H9 (cell line): ENCODE results near the gene MARCHF10. TPM values are rescaled to one million over a fixed set of nuclear protein-coding genes. Genes with fewer than 3 reads are reported as not detected.

Experiments
- DNase-seq: peaks from one replicate; pipeline ENCODE4 v3.0.0-alpha.2; 2017
- H2AFZ ChIP-seq: one replicate; pipeline ENCODE4 v1.6.1; 2013; ENCODE audit warnings: mild to moderate bottlenecking, low read length, control low read depth, moderate library complexity
- H2AK5ac ChIP-seq: 2 replicates; pipeline ENCODE4 v1.6.1; 2013; ENCODE audit warnings: low read length, control low read depth, mixed read lengths; ENCODE audit not compliant: insufficient read length
- H2BK120ac ChIP-seq: one replicate; pipeline ENCODE4 v1.6.1; 2013; ENCODE audit warnings: low read depth, mild to moderate bottlenecking, low read length, control low read depth, inconsistent platforms; ENCODE audit not compliant: poor library complexity, severe bottlenecking
- H2BK12ac ChIP-seq: 2 replicates; pipeline ENCODE4 v1.6.1; 2013; ENCODE audit warnings: low read length, control low read depth, mixed read lengths, low read depth; ENCODE audit not compliant: insufficient read length
- H2BK15ac ChIP-seq: 2 replicates; pipeline ENCODE4 v1.6.1; 2013; ENCODE audit warnings: low read depth, low read length, control low read depth
- H2BK20ac ChIP-seq: one replicate; pipeline ENCODE4 v1.6.1; 2013; ENCODE audit warnings: low read depth, mild to moderate bottlenecking, low read length, control low read depth, inconsistent platforms; ENCODE audit not compliant: poor library complexity, severe bottlenecking
- H2BK5ac ChIP-seq: 2 replicates; pipeline ENCODE4 v1.6.1; 2013; ENCODE audit warnings: low read length, control low read depth, mixed read lengths; ENCODE audit not compliant: insufficient read length
- H3K14ac ChIP-seq: 2 replicates; pipeline ENCODE4 v1.6.1; 2013; ENCODE audit warnings: low read length, control low read depth; ENCODE audit not compliant: insufficient read depth
- H3K18ac ChIP-seq: 2 replicates; pipeline ENCODE4 v1.6.1; 2013; ENCODE audit warnings: low read depth, mild to moderate bottlenecking, mixed read lengths, low read length, control low read depth; ENCODE audit not compliant: insufficient read length
- H3K23ac ChIP-seq: 2 replicates; pipeline ENCODE4 v1.6.1; 2013; ENCODE audit warnings: low read length, control low read depth, mixed read lengths, low read depth; ENCODE audit not compliant: insufficient read length
- H3K23me2 ChIP-seq: 2 replicates; pipeline ENCODE4 v1.6.1; 2013; ENCODE audit warnings: low read depth, mild to moderate bottlenecking, mixed read lengths, low read length, control low read depth; ENCODE audit not compliant: insufficient read length, poor library complexity, severe bottlenecking
- H3K27ac ChIP-seq: 2 replicates; pipeline ENCODE4 v1.5.1; 2013; ENCODE audit warnings: low read length, control low read depth, mixed read lengths, low read depth; ENCODE audit not compliant: insufficient read length
- H3K27me3 ChIP-seq: 2 replicates; pipeline ENCODE4 v1.6.1; 2013; ENCODE audit warnings: low read length, control low read depth, inconsistent platforms; ENCODE audit not compliant: insufficient read depth
- H3K4ac ChIP-seq: 2 replicates; pipeline ENCODE4 v1.6.1; 2013; ENCODE audit warnings: low read depth, mild to moderate bottlenecking, control low read depth, inconsistent platforms, low read length, moderate library complexity
- H3K4me1 ChIP-seq: 2 replicates; pipeline ENCODE4 v1.6.1; 2013; ENCODE audit warnings: low read length, control low read depth, inconsistent platforms; ENCODE audit not compliant: insufficient read depth
- H3K4me2 ChIP-seq: 2 replicates; pipeline ENCODE4 v1.6.1; 2013; ENCODE audit warnings: low read length, control low read depth, mixed read lengths; ENCODE audit not compliant: insufficient read length, insufficient read depth
- H3K56ac ChIP-seq: 2 replicates; pipeline ENCODE4 v1.6.1; 2013; ENCODE audit warnings: low read depth, mild to moderate bottlenecking, mixed read lengths, low read length, control low read depth; ENCODE audit not compliant: insufficient read length
- H3K79me1 ChIP-seq: 2 replicates; pipeline ENCODE4 v1.6.1; 2013; ENCODE audit warnings: low read depth, mild to moderate bottlenecking, moderate library complexity, low read length, control low read depth, inconsistent platforms; ENCODE audit not compliant: insufficient read depth, poor library complexity, severe bottlenecking
- H3K79me2 ChIP-seq: 2 replicates; pipeline ENCODE4 v1.6.1; 2013; ENCODE audit warnings: low read length, control low read depth, inconsistent platforms; ENCODE audit not compliant: insufficient read depth
- H3K9ac ChIP-seq: 2 replicates; pipeline ENCODE4 v1.6.1; 2013; ENCODE audit warnings: low read length, control low read depth, mixed read lengths; ENCODE audit not compliant: insufficient read length; ENCODE audit errors: extremely low read depth
- H3K9me3 ChIP-seq: one replicate; pipeline ENCODE4 v1.6.1; 2013; ENCODE audit warnings: low read depth, low read length, inconsistent platforms; ENCODE audit not compliant: control insufficient read depth
- H3T11ph ChIP-seq: one replicate; pipeline ENCODE4 v1.6.1; 2013; ENCODE audit warnings: mild to moderate bottlenecking, low read length, control low read depth, inconsistent platforms
- H4K20me1 ChIP-seq: one replicate; pipeline ENCODE4 v1.6.1; 2013; ENCODE audit not compliant: control insufficient read depth, insufficient read length, insufficient read depth
- H4K5ac ChIP-seq: 2 replicates; pipeline ENCODE4 v1.6.1; 2013; ENCODE audit warnings: low read depth, mild to moderate bottlenecking, mixed read lengths, low read length, control low read depth; ENCODE audit not compliant: insufficient read length
- H4K8ac ChIP-seq: replicated peaks from 2 replicates; pipeline ENCODE4 v1.6.1; 2013; ENCODE audit warnings: low read length, control low read depth, mixed read lengths, low read depth; ENCODE audit not compliant: insufficient read length
- H4K91ac ChIP-seq: 2 replicates; pipeline ENCODE4 v1.6.1; 2013; ENCODE audit warnings: low read depth, mild to moderate bottlenecking, moderate library complexity, mixed read lengths, low read length, control low read depth; ENCODE audit not compliant: insufficient read length
- H3K27ac Mint-ChIP-seq, 3 experiments: 2 replicates in 2 of 3; 3 replicates in 1 of 3; pipeline ENCODE4 v1.8.0; 2020 to 2021; ENCODE audit warnings: mixed read lengths in 3 of 3, mild to moderate bottlenecking in 1 of 3, moderate library complexity in 1 of 3
- H3K27me3 Mint-ChIP-seq: 2 replicates; pipeline ENCODE4 v1.8.0; 2021; ENCODE audit warnings: low read depth, mild to moderate bottlenecking, moderate library complexity, mixed read lengths
- H3K36me3 Mint-ChIP-seq, 3 experiments: 2 replicates in 2 of 3; 3 replicates in 1 of 3; pipeline ENCODE4 v1.8.0; 2020 to 2021; ENCODE audit warnings: low read depth in 3 of 3, mixed read lengths in 3 of 3; ENCODE audit not compliant: insufficient read depth in 1 of 3
- H3K4me1 Mint-ChIP-seq, 2 experiments: 2 replicates each; pipeline ENCODE4 v1.8.0; 2020; ENCODE audit warnings: mixed read lengths in 2 of 2
- H3K4me3 Mint-ChIP-seq, 2 experiments: 2 replicates in 1 of 2; 3 replicates in 1 of 2; pipeline ENCODE4 v1.8.0; 2020 to 2021; ENCODE audit warnings: mild to moderate bottlenecking in 2 of 2, mixed read lengths in 2 of 2, moderate library complexity in 1 of 2
- H3K9me3 Mint-ChIP-seq, 2 experiments: 2 replicates in 1 of 2; 3 replicates in 1 of 2; pipeline ENCODE4 v1.8.0; 2020; ENCODE audit warnings: mild to moderate bottlenecking in 2 of 2, mixed read lengths in 2 of 2, moderate library complexity in 1 of 2
- WGBS: extraction: QIAGEN DNeasy Blood & Tissue Kit; methylation state at CpG from one replicate; pipeline ENCODE4 v1.1.7; 2013; ENCODE audit warnings: missing lambda C conversion rate, low lambda C conversion rate, mixed read lengths; ENCODE audit not compliant: insufficient read length; ENCODE audit errors: extremely low coverage; 5-methylcytosine and 5-hydroxymethylcytosine counted together
- total RNA-seq: library from RNA; stranded (reverse); gene quantifications from 2 replicates; pipeline ENCODE4 v1.2.1, GENCODE V29; 2021
- TF ChIP-seq, protein P1 (sequence below): fragments of 200-600 bp; sonication (generic); conservative IDR thresholded peaks from 3 replicates; pipeline ENCODE4 v1.8.0; 2021; ENCODE audit warnings: antibody characterized with exemption, mild to moderate bottlenecking

MARCHF10 gene
- total RNA-seq, 1 experiment from 2014 or later: not detected

DNA sequence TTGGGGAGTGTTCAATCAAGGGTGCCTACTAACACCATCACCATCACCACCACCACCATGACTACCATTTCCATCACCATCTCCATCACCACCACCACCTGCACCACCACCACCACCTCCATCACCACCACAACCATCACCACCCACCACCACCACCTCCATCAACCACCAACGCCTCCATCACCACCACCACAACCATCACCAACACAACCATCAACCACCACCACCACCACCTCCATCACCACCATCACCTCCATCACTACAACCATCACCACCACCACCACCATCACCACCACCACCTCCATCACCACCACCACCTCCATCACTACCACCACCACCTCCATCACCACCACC lies 15.7 kb downstream of the MARCHF10 start:
- Histone ChIP-seq H4K8ac (no peak overlapping the region), H3K14ac (no peak overlapping the region), H3K4me1 (no peaks in the 10 kb centered on the region), H3T11ph (no peak overlapping the region), H3K27me3 (no peaks in the 10 kb centered on the region), H4K91ac (no peak overlapping the region), H3K4ac (no peak overlapping the region), H3K23ac (no peak overlapping the region), H3K9me3 (no peaks in the 10 kb centered on the region), H4K5ac (no peak overlapping the region), H2BK5ac (no peak overlapping the region), H3K79me1 (no peaks in the 10 kb centered on the region), H3K27ac (no peak overlapping the region), H2BK120ac (no peak overlapping the region), H3K4me2 (no peak overlapping the region), H2AFZ (no peak overlapping the region), H3K79me2 (no peaks in the 10 kb centered on the region), H3K18ac (no peak overlapping the region), H2BK12ac (no peak overlapping the region), H3K23me2 (no peaks in the 10 kb centered on the region), H2BK15ac (no peak overlapping the region), H3K56ac (no peak overlapping the region), H2AK5ac (no peak overlapping the region), H4K20me1 (no peaks in the 10 kb centered on the region), H3K9ac (no peak overlapping the region), H2BK20ac (no peak overlapping the region)
- Mint-ChIP-seq H3K36me3 (peaks cover 0 to 25% (median 3%) of the 10 kb centered on the region in 3 experiments; a peak in 6 of 7 replicates), H3K27me3 (no peaks in the 10 kb centered on the region; the same call in 1 of the 2 replicates), H3K9me3 (peaks cover 8 to 16% of the 10 kb centered on the region in 2 experiments), H3K4me3 (no peak overlapping the region), H3K27ac (no peak overlapping the region), H3K4me1 (peaks cover 8 to 16% of the 10 kb centered on the region in 2 experiments; a peak in 3 of 4 replicates)
- TF ChIP-seq, protein P1, sequence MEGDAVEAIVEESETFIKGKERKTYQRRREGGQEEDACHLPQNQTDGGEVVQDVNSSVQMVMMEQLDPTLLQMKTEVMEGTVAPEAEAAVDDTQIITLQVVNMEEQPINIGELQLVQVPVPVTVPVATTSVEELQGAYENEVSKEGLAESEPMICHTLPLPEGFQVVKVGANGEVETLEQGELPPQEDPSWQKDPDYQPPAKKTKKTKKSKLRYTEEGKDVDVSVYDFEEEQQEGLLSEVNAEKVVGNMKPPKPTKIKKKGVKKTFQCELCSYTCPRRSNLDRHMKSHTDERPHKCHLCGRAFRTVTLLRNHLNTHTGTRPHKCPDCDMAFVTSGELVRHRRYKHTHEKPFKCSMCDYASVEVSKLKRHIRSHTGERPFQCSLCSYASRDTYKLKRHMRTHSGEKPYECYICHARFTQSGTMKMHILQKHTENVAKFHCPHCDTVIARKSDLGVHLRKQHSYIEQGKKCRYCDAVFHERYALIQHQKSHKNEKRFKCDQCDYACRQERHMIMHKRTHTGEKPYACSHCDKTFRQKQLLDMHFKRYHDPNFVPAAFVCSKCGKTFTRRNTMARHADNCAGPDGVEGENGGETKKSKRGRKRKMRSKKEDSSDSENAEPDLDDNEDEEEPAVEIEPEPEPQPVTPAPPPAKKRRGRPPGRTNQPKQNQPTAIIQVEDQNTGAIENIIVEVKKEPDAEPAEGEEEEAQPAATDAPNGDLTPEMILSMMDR: no peak
- WGBS: no CpG with 5 or more reads among the region's 1 CpG
- no peak for DNase-seq
